CD4-positive, CD25-positive, alpha-beta regulatory T cell (primary cell): Measurements from ENCODE around the gene ALK. TPM values are rescaled to one million over a fixed set of nuclear protein-coding genes. Genes with fewer than 3 reads are reported as not detected.

ENCODE experiments used
- ATAC-seq, 2 donors: fragments of 150-1000 bp; cut with Tn5 transposase; one replicate each; pipeline ENCODE4 v1.10.0; 2021; ENCODE audit warnings: low read depth in 2 of 2, moderate number of reproducible peaks in 2 of 2, moderate library complexity in 1 of 2
- DNase-seq, 3 donors: peaks; one replicate each; pipeline versions ENCODE4 v3.0.0 to v3.0.0-alpha.2; 2012 to 2022; ENCODE audit warnings: mixed read lengths in 1 of 3
- H3K27ac ChIP-seq: one replicate; pipeline ENCODE4 v1.7.0; 2013; ENCODE audit warnings: mild to moderate bottlenecking, low read length; ENCODE audit not compliant: insufficient read depth, poor library complexity, severe bottlenecking
- H3K27me3 ChIP-seq: one replicate; pipeline ENCODE4 v1.7.0; 2013; ENCODE audit warnings: low read length; ENCODE audit not compliant: control insufficient read depth, insufficient read depth
- H3K36me3 ChIP-seq: one replicate; pipeline ENCODE4 v1.7.0; 2013; ENCODE audit warnings: mild to moderate bottlenecking, low read length, moderate library complexity; ENCODE audit not compliant: control insufficient read depth, insufficient read depth
- H3K4me1 ChIP-seq: 2 replicates; pipeline ENCODE4 v1.7.0; 2013; ENCODE audit warnings: mild to moderate bottlenecking, low read length; ENCODE audit not compliant: insufficient read depth, control insufficient read depth, poor library complexity, severe bottlenecking
- H3K4me3 ChIP-seq: one replicate; pipeline ENCODE4 v1.7.0; 2013; ENCODE audit warnings: low read depth, mild to moderate bottlenecking, low read length, moderate library complexity
- H3K9me3 ChIP-seq, 2 experiments: 1 replicate in 1 of 2; 2 replicates in 1 of 2; pipeline ENCODE4 v1.7.0; 2013; ENCODE audit warnings: low read length in 2 of 2, mild to moderate bottlenecking in 1 of 2, moderate library complexity in 1 of 2; ENCODE audit not compliant: control insufficient read depth in 2 of 2
- H3K27ac Mint-ChIP-seq, 3 donors: one replicate each; pipeline ENCODE4 v1.8.0; 2020 to 2022; ENCODE audit warnings: mild to moderate bottlenecking in 3 of 3, mixed read lengths in 3 of 3, moderate library complexity in 2 of 3
- H3K27me3 Mint-ChIP-seq: one replicate; pipeline ENCODE4 v1.8.0; 2022; ENCODE audit warnings: mild to moderate bottlenecking, mixed read lengths
- H3K36me3 Mint-ChIP-seq: one replicate; pipeline ENCODE4 v1.8.0; 2020; ENCODE audit warnings: mixed read lengths
- H3K4me1 Mint-ChIP-seq, 4 donors: one replicate each; pipeline ENCODE4 v1.8.0; 2020 to 2022; ENCODE audit warnings: mixed read lengths in 4 of 4, mild to moderate bottlenecking in 1 of 4
- H3K4me3 Mint-ChIP-seq, 4 donors: one replicate each; pipeline ENCODE4 v1.8.0; 2020 to 2022; ENCODE audit warnings: mild to moderate bottlenecking in 4 of 4, mixed read lengths in 4 of 4, moderate library complexity in 3 of 4
- H3K9me3 Mint-ChIP-seq, 7 donors: one replicate each; pipeline ENCODE4 v1.8.0; 2020 to 2022; ENCODE audit warnings: mixed read lengths in 7 of 7, mild to moderate bottlenecking in 3 of 7, moderate library complexity in 2 of 7
- polyA plus RNA-seq, 4 donors: library from polyadenylated mRNA; unstranded; fragments of 300-500 nt; fragmentation: Illumina TruSeq; gene quantifications; one replicate each; pipeline ENCODE4 v1.2.3, GENCODE V29; 2021
- total RNA-seq: library from RNA; stranded (reverse); gene quantifications from one replicate; pipeline ENCODE4 v1.2.3, GENCODE V29; 2022

ALK gene
- total and polyA plus RNA-seq, 5 donors from 2014 or later: not detected

DNA sequence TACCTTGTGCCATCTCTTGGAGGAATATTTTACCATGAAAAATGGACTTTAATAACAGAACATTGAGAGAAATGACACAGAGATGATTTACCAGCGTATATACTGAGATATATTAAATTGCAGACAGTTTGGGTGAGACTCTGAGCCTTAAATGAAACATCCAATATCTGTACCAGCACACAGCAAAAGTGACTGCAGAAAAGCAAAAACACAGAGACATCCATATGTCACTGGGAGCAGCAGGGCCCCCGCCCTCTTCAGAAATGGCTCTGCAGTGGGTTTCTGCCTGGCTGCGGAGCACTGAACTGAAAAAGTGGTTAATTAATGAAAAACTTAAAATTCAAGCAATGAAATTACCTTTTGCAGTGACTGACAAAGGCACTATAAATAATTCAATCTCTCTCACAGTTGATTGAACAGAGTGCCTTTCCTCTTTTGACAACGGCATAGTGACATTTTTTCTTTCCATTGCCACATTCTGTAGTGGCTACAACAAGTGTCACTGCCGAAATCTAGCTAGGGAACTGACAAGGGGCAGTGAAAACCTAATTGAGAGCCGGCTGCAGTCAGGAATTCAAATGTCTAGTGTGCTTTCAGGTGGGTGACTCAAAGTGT, 353.4 kb downstream of the ALK start:
- Mint-ChIP-seq H3K4me3 (no peak overlapping the region), H3K27ac (no peak overlapping the region), H3K27me3 (peaks cover 6% of the 10 kb centered on the region), H3K9me3 (no peaks in the 10 kb centered on the region), H3K36me3 (no peaks in the 10 kb centered on the region), H3K4me1 (no peaks in the 10 kb centered on the region)
- no peaks in the 10 kb centered on the region for H3K27me3 ChIP-seq
- H3K36me3 ChIP-seq: no peaks in the 10 kb centered on the region
- ATAC-seq: no peak
- DNase-seq: no peak
- no peaks in the 10 kb centered on the region for H3K4me1 ChIP-seq
- no peak overlapping the region for H3K4me3 ChIP-seq
- no peaks in the 10 kb centered on the region for H3K9me3 ChIP-seq
- no peak overlapping the region for H3K27ac ChIP-seq

GRCh38 chr2:29563697-29564096, 357.7 kb downstream of the ALK start:
- no peaks in the 10 kb centered on the region for H3K4me1 ChIP-seq
- H3K4me3 Mint-ChIP-seq: no peak overlapping the region
- H3K27ac Mint-ChIP-seq: no peak overlapping the region
- no peak overlapping the region for H3K27ac ChIP-seq
- DNase-seq: no peak
- no peaks in the 10 kb centered on the region for H3K9me3 ChIP-seq
- H3K36me3 ChIP-seq: no peaks in the 10 kb centered on the region
- no peak for ATAC-seq
- no peak overlapping the region for H3K4me3 ChIP-seq
- H3K27me3 Mint-ChIP-seq: peaks cover 11% of the 10 kb centered on the region
- H3K9me3 Mint-ChIP-seq: peaks cover 0 to 2% (median 0%) of the 10 kb centered on the region in 7 donors
- no peaks in the 10 kb centered on the region for H3K4me1 Mint-ChIP-seq
- H3K36me3 Mint-ChIP-seq: no peaks in the 10 kb centered on the region
- H3K27me3 ChIP-seq: no peaks in the 10 kb centered on the region

DNA sequence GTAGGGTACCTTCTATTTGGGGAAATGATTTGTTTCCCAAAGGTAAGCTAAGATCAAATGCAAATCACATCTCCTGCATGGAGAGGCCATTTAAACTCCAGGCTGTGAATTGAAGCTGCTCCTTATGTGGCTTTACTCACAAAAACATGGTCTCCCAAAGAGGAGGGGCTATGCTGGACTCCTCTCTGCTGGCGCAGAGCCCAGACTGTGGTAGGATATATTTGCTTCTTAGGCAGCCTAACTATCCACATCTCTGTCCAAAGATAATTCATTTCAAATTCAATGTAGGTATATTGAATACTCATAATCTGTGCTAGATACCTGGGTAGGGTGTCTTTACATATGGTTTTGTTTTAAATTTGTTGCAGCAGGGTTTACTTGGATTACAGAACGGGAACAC, 358.5 kb downstream of the ALK start:
- Histone ChIP-seq H3K27me3 (no peaks in the 10 kb centered on the region), H3K4me3 (no peak overlapping the region), H3K36me3 (no peaks in the 10 kb centered on the region), H3K27ac (no peak overlapping the region), H3K9me3 (no peaks in the 10 kb centered on the region), H3K4me1 (no peaks in the 10 kb centered on the region)
- Mint-ChIP-seq H3K9me3 (peaks cover 0 to 2% (median 0%) of the 10 kb centered on the region in 7 donors), H3K4me3 (no peak overlapping the region), H3K27ac (no peak overlapping the region), H3K27me3 (peaks cover 10% of the 10 kb centered on the region), H3K36me3 (no peaks in the 10 kb centered on the region), H3K4me1 (no peaks in the 10 kb centered on the region)
- no peak for DNase-seq
- no peak for ATAC-seq

GRCh38 chr2:29562319-29562718, 359.1 kb downstream of the ALK start:
- Mint-ChIP-seq H3K4me3 (no peak overlapping the region), H3K4me1 (no peaks in the 10 kb centered on the region), H3K9me3 (peaks cover 0 to 2% (median 0%) of the 10 kb centered on the region in 7 donors), H3K36me3 (no peaks in the 10 kb centered on the region), H3K27ac (no peak overlapping the region), H3K27me3 (peaks cover 5% of the 10 kb centered on the region)
- H3K9me3 ChIP-seq: no peaks in the 10 kb centered on the region
- no peak overlapping the region for H3K4me3 ChIP-seq
- DNase-seq: no peak
- H3K27me3 ChIP-seq: no peaks in the 10 kb centered on the region
- no peak overlapping the region for H3K27ac ChIP-seq
- H3K36me3 ChIP-seq: no peaks in the 10 kb centered on the region
- H3K4me1 ChIP-seq: no peaks in the 10 kb centered on the region
- no peak for ATAC-seq

DNA sequence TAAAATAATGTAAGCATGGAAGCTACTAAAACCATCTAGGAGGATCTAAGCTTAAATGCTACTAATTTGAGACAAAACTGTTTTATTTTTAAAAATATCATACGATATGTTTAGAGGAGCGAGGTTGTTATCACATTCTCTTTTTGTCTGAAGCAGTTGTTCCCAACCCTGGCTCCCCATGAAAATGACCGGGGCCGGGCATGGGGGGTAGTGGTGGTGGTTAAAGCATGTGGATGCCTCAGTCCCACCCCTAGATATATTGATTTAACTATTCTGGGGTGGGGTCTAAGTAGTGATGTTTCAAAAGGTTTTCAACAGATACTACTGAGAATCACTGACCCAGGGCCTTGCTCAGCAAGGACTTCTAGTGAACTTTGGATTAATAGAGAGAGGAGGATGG, 359.8 kb downstream of the ALK start:
- H3K9me3 ChIP-seq: no peaks in the 10 kb centered on the region
- no peak overlapping the region for H3K27ac ChIP-seq
- no peak overlapping the region for H3K4me3 ChIP-seq
- H3K36me3 ChIP-seq: no peaks in the 10 kb centered on the region
- Mint-ChIP-seq H3K36me3 (no peaks in the 10 kb centered on the region), H3K9me3 (peaks cover 0 to 2% (median 0%) of the 10 kb centered on the region in 7 donors), H3K27ac (no peak overlapping the region), H3K4me3 (no peak overlapping the region), H3K4me1 (no peaks in the 10 kb centered on the region), H3K27me3 (peaks cover 5% of the 10 kb centered on the region)
- H3K27me3 ChIP-seq: no peaks in the 10 kb centered on the region
- ATAC-seq: no peak
- H3K4me1 ChIP-seq: no peaks in the 10 kb centered on the region
- no peak for DNase-seq

- peaks cover 0 to 2% (median 0%) of the 10 kb centered on the region in 7 donors for H3K9me3 Mint-ChIP-seq
- Histone ChIP-seq H3K36me3 (no peaks in the 10 kb centered on the region), H3K4me3 (no peak overlapping the region), H3K9me3 (no peaks in the 10 kb centered on the region), H3K4me1 (no peaks in the 10 kb centered on the region), H3K27me3 (no peaks in the 10 kb centered on the region), H3K27ac (no peak overlapping the region)
- no peaks in the 10 kb centered on the region for H3K4me1 Mint-ChIP-seq
- no peaks in the 10 kb centered on the region for H3K36me3 Mint-ChIP-seq
- H3K4me3 Mint-ChIP-seq: no peak overlapping the region
- H3K27me3 Mint-ChIP-seq: peaks cover 5% of the 10 kb centered on the region
- ATAC-seq: no peak
- no peak overlapping the region for H3K27ac Mint-ChIP-seq
- DNase-seq: no peak
Observed at GRCh38 chr2:29561181-29561580, 360.2 kb downstream of the ALK start.

DNA sequence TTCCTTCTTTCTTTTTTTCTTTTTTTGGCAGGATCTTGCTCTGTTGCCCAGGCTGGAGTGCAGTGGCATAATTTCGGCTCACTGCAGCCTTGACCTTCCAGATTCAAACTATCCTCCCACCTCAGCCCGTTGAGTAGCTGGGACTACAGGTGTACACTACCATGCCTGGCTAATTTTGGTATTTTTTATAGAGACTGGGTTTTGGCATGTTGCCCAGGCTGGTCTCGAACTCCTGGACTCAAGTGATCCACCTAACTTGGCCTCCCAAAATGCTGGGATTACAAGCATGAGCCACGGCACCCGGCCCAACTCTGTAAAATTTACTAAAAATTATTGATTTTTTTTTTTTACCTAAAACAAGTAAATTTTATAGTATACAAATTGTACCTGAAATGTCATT, 360.8 kb downstream of the ALK start:
- Mint-ChIP-seq H3K4me1 (no peaks in the 10 kb centered on the region), H3K36me3 (no peaks in the 10 kb centered on the region), H3K9me3 (peaks cover 0 to 2% (median 0%) of the 10 kb centered on the region in 7 donors), H3K27ac (no peak overlapping the region), H3K4me3 (no peak overlapping the region), H3K27me3 (peaks cover 10% of the 10 kb centered on the region)
- ATAC-seq (no peak), DNase-seq (no peak)
- Histone ChIP-seq H3K9me3 (no peaks in the 10 kb centered on the region), H3K4me1 (no peaks in the 10 kb centered on the region), H3K4me3 (no peak overlapping the region), H3K27me3 (no peaks in the 10 kb centered on the region), H3K27ac (no peak overlapping the region), H3K36me3 (no peaks in the 10 kb centered on the region)

DNA sequence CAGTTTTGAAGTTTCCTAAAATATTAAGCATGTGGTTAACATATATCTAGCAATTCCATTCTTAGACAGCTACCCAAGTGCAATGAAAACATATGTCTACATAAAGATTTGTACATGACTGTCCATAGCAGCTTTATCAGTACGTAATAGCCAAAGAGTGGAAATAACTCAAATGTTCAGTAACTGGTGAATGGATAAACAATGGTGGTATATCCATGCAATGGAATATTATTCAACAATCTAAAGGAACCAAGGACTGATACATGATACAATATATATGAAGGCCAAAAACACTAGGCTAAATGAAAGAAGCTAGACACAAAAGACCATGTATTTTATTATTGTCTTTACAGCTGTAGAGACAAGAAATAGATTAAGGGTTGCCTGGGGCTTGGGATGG, 361.4 kb downstream of the ALK start:
- Mint-ChIP-seq H3K27ac (no peak overlapping the region), H3K36me3 (no peaks in the 10 kb centered on the region), H3K4me1 (no peaks in the 10 kb centered on the region), H3K4me3 (no peak overlapping the region), H3K27me3 (peaks cover 13% of the 10 kb centered on the region), H3K9me3 (peaks cover 0 to 4% (median 0%) of the 10 kb centered on the region in 7 donors)
- DNase-seq (no peak), ATAC-seq (no peak)
- no peaks in the 10 kb centered on the region for H3K9me3 ChIP-seq
- no peaks in the 10 kb centered on the region for H3K4me1 ChIP-seq
- no peak overlapping the region for H3K27ac ChIP-seq
- no peak overlapping the region for H3K4me3 ChIP-seq
- H3K27me3 ChIP-seq: no peaks in the 10 kb centered on the region
- H3K36me3 ChIP-seq: no peaks in the 10 kb centered on the region
